GM18511 (cell line): ENCODE results near the gene TARBP1.

Source experiments
- ATAC-seq: cut with Tn5 transposase; IDR thresholded peaks from one replicate; pipeline ENCODE4 v1.9.1; 2021; ENCODE audit warnings: mild to moderate bottlenecking, moderate library complexity; ENCODE audit not compliant: unreplicated experiment

The TARBP1 gene

GRCh38 chr1:234488054-234489006, 9.4 kb upstream of the TARBP1 start:
- ATAC-seq, result no peak

- no peak for ATAC-seq
Observed at GRCh38 chr1:234486858-234487840, 8.2 kb upstream of the TARBP1 start.

- no peak for ATAC-seq
Observed at GRCh38 chr1:234484991-234485739, 6.2 kb upstream of the TARBP1 start.

- ATAC-seq, result no peak
Observed at GRCh38 chr1:234484218-234484617, 5.2 kb upstream of the TARBP1 start.

- no peak for ATAC-seq
Observed at GRCh38 chr1:234481771-234482170, 2.8 kb upstream of the TARBP1 start.

GRCh38 chr1:234479866-234480265, 887 bp upstream of the TARBP1 start:
- ATAC-seq, result no peak

GRCh38 chr1:234479310-234479559, 256 bp upstream of the TARBP1 start:
- no peak for ATAC-seq

- ATAC-seq, result peak; percentile 69
Observed at GRCh38 chr1:234478152-234478480, 863 bp downstream of the TARBP1 start.

GRCh38 chr1:234477386-234478151, 1.4 kb downstream of the TARBP1 start:
- ATAC-seq, result no peak

GRCh38 chr1:234476172-234476571, 2.8 kb downstream of the TARBP1 start:
- no peak for ATAC-seq

- no peak for ATAC-seq
Observed at GRCh38 chr1:234475167-234475793, 3.7 kb downstream of the TARBP1 start.

- ATAC-seq, result no peak
Observed at GRCh38 chr1:234474375-234474774, 4.6 kb downstream of the TARBP1 start.

GRCh38 chr1:234473118-234473517, 5.9 kb downstream of the TARBP1 start:
- ATAC-seq, result no peak

- ATAC-seq, result no peak
Observed at GRCh38 chr1:234469376-234469775, 9.6 kb downstream of the TARBP1 start.

GRCh38 chr1:234468580-234468979, 10.4 kb downstream of the TARBP1 start:
- ATAC-seq, result no peak

GRCh38 chr1:234467821-234468220, 11.2 kb downstream of the TARBP1 start:
- no peak for ATAC-seq

GRCh38 chr1:234466945-234467344, 12.0 kb downstream of the TARBP1 start:
- no peak for ATAC-seq

GRCh38 chr1:234463749-234464148, 15.2 kb downstream of the TARBP1 start:
- no peak for ATAC-seq

GRCh38 chr1:234460652-234461051, 18.3 kb downstream of the TARBP1 start:
- no peak for ATAC-seq
